OCI-LY1 (cell line): ENCODE measurements around the gene METTL25B.

Experiments
- EZH2 ChIP-seq: fragments of 200-600 bp; sonication (generic), shearing (Covaris generic); IDR thresholded peaks from 2 replicates; pipeline ENCODE4 v1.8.0; 2017; ENCODE audit warnings: borderline replicate concordance, mixed run types, mild to moderate bottlenecking, antibody characterized with exemption, low read length, moderate library complexity, mixed read lengths
- TF ChIP-seq, protein P1 (sequence below): fragments of 200-600 bp; sonication (generic), shearing (Covaris generic); IDR thresholded peaks from 2 replicates; pipeline ENCODE4 v1.5.1; 2017; ENCODE audit warnings: mild to moderate bottlenecking, antibody characterized with exemption, low read length, moderate library complexity, mixed read lengths

DNA sequence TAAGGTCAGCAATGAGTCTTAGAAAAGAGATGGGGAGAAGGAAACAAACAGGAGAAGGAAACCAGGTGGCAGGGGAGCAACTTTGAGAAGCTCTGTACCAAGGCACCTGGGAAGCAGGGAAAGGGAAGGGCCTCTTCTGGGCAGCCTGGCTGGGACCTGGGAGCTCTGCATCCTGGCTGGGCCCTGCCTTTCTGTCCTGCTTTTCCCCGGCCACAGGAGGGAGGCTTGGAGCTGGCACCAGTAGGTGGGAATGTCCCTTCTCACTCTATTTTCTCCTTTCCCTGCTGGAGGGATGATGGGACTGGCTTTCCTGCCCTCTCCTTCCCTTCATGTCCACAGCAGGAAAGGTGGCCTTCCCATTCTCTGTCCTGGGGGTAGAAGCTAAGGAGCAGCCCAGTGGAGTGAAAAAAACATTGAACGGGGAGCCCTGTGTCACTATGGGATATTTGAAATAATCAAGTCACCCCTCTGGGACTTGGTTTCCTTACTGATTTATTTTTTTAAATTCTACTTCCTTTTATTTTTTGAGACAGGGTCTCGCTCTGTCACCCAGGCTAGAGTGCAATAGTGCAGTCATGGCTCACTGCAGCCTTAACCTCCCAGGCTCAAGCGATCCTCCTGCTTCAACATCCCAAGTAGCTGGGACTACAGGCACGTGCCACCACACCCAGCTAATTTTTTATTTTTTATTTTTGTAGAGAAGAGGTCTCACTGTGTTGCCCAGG is 45.9 kb upstream of the METTL25B start:
- TF ChIP-seq, protein P1, sequence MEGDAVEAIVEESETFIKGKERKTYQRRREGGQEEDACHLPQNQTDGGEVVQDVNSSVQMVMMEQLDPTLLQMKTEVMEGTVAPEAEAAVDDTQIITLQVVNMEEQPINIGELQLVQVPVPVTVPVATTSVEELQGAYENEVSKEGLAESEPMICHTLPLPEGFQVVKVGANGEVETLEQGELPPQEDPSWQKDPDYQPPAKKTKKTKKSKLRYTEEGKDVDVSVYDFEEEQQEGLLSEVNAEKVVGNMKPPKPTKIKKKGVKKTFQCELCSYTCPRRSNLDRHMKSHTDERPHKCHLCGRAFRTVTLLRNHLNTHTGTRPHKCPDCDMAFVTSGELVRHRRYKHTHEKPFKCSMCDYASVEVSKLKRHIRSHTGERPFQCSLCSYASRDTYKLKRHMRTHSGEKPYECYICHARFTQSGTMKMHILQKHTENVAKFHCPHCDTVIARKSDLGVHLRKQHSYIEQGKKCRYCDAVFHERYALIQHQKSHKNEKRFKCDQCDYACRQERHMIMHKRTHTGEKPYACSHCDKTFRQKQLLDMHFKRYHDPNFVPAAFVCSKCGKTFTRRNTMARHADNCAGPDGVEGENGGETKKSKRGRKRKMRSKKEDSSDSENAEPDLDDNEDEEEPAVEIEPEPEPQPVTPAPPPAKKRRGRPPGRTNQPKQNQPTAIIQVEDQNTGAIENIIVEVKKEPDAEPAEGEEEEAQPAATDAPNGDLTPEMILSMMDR: no peak
- TF ChIP-seq EZH2: no peak
